ENCODE measurements around the gene P2RY2. TPM values are rescaled to one million over a fixed set of nuclear protein-coding genes. Genes with fewer than 3 reads are reported as not detected.
"Not testable (repeated sequence)": the region's sequence is repeated elsewhere in the genome, so short reads cannot be mapped to it uniquely, and the experiment has no call there.

The P2RY2 gene
- total RNA-seq, 2 experiments from 2014 or later = not detected

- Histone ChIP-seq H3K4me2 (ENCODE audit: low read length) (no peak overlapping the region), H3K27ac (ENCODE audit: low read depth, low read length, poor library complexity, severe bottlenecking) (no peak overlapping the region), H3K36me3 (ENCODE audit: insufficient read depth, low read length) (no peaks in the 10 kb centered on the region), H3K4me1 (ENCODE audit: insufficient read depth, low read length, poor library complexity, severe bottlenecking) (peaks cover 26% of the 10 kb centered on the region), H3K79me2 (ENCODE audit: insufficient read depth, low read depth, low read length) (no peaks in the 10 kb centered on the region), H3K9me2 (ENCODE audit: insufficient read depth, low read length) (no peaks in the 10 kb centered on the region), H4K20me1 (ENCODE audit: insufficient read depth, low read length) (no peaks in the 10 kb centered on the region), H3K4me3 (ENCODE audit: low read depth, low read length, poor library complexity, severe bottlenecking) (no peak overlapping the region), H2AFZ (ENCODE audit: low read length) (no peak overlapping the region), H3K9me3 (ENCODE audit: low read length) (no peaks in the 10 kb centered on the region)
- TF ChIP-seq EZH2phosphoT487 (IDR thresholded peaks at IDR 0.05; ENCODE audit: borderline replicate concordance, low read depth, low read length) = no peak
- TF ChIP-seq CTCF (conservative IDR thresholded peaks at IDR 0.05; ENCODE audit: low read length) = no peak
- intact Hi-C loops (cut with micrococcal nuclease; ENCODE audit: unreplicated experiment) = no loop called here
- CTCF ChIA-PET (ENCODE audit: unreplicated experiment) = interaction anchor here (0.6 kb wide), 1 partner anchor 78 kb away, joined by 4 read pairs; no protein-coding TSS in a partner anchor
- DNase-seq (ENCODE audit: low spot score) = no peak
- POLR2A ChIA-PET = interaction anchor here (0.6 to 1.7 kb wide), 2 partner anchors 9 to 255 kb away, joined by 3 read pairs; no protein-coding TSS in a partner anchor
- no TSS peak for BruUV-seq (replicated peaks)
Observed at GRCh38 chr11:73273222-73273895, 55.3 kb downstream of the P2RY2 start.

- H3K36me3 ChIP-seq (ENCODE audit: insufficient read depth, low read length); POLR2A ChIA-PET; H4K20me1 ChIP-seq (ENCODE audit: insufficient read depth, low read length); H3K27ac ChIP-seq (ENCODE audit: low read depth, low read length, poor library complexity, severe bottlenecking); H3K9me2 ChIP-seq (ENCODE audit: insufficient read depth, low read length); H3K9me3 ChIP-seq (ENCODE audit: low read length); H2AFZ ChIP-seq (ENCODE audit: low read length); H3K4me2 ChIP-seq (ENCODE audit: low read length); H3K79me2 ChIP-seq (ENCODE audit: insufficient read depth, low read depth, low read length); intact Hi-C loops (cut with micrococcal nuclease; ENCODE audit: unreplicated experiment); H3K4me3 ChIP-seq (ENCODE audit: low read depth, low read length, poor library complexity, severe bottlenecking); DNase-seq (ENCODE audit: low spot score); BruUV-seq (replicated peaks): not testable (repeated sequence)
- CTCF ChIA-PET (ENCODE audit: unreplicated experiment) = interaction anchor here (0.8 kb wide), 1 partner anchor 79 kb away, joined by 4 read pairs; no protein-coding TSS in a partner anchor
- H3K4me1 ChIP-seq (ENCODE audit: insufficient read depth, low read length, poor library complexity, severe bottlenecking) = peaks cover 26% of the 10 kb centered on the region
Observed at GRCh38 chr11:73274191-73274590, 56.1 kb downstream of the P2RY2 start.

GRCh38 chr11:73274722-73275380 is 56.8 kb downstream of the P2RY2 start:
- CTCF ChIA-PET (ENCODE audit: unreplicated experiment) = interaction anchor here (0.8 kb wide), 1 partner anchor 78 kb away, joined by 4 read pairs; no protein-coding TSS in a partner anchor
- no TSS peak for BruUV-seq (replicated peaks)
- no peak overlapping the region for H3K4me3 ChIP-seq (ENCODE audit: low read depth, low read length, poor library complexity, severe bottlenecking)
- H3K79me2 ChIP-seq (ENCODE audit: insufficient read depth, low read depth, low read length) = no peaks in the 10 kb centered on the region
- no peak for TF ChIP-seq CTCF (conservative IDR thresholded peaks at IDR 0.05; ENCODE audit: low read length)
- no peak for TF ChIP-seq EZH2phosphoT487 (IDR thresholded peaks at IDR 0.05; ENCODE audit: borderline replicate concordance, low read depth, low read length)
- POLR2A ChIA-PET = interaction anchor here (1.0 kb wide), 1 partner anchor 50 kb away, joined by 4 read pairs; no protein-coding TSS in a partner anchor
- no peak for DNase-seq (ENCODE audit: low spot score)
- no peaks in the 10 kb centered on the region for H3K9me3 ChIP-seq (ENCODE audit: low read length)
- no peaks in the 10 kb centered on the region for H3K36me3 ChIP-seq (ENCODE audit: insufficient read depth, low read length)
- no peaks in the 10 kb centered on the region for H4K20me1 ChIP-seq (ENCODE audit: insufficient read depth, low read length)
- H3K4me1 ChIP-seq (ENCODE audit: insufficient read depth, low read length, poor library complexity, severe bottlenecking) = peaks cover 20% of the 10 kb centered on the region
- H3K27ac ChIP-seq (ENCODE audit: low read depth, low read length, poor library complexity, severe bottlenecking) = no peak overlapping the region
- H3K4me2 ChIP-seq (ENCODE audit: low read length) = no peak overlapping the region
- intact Hi-C loops (cut with micrococcal nuclease; ENCODE audit: unreplicated experiment) = no loop called here
- no peak overlapping the region for H2AFZ ChIP-seq (ENCODE audit: low read length)
- no peaks in the 10 kb centered on the region for H3K9me2 ChIP-seq (ENCODE audit: insufficient read depth, low read length)

All from OCI-LY7 (cell line).